Cardiac muscle cell (in vitro differentiated cells and primary cell): ENCODE measurements around the gene AK9. TPM values are rescaled to one million over a fixed set of nuclear protein-coding genes. Genes with fewer than 3 reads are reported as not detected.

ENCODE experiments used
- DNase-seq, 2 donors: peaks; one replicate each; pipeline versions ENCODE4 v3.0.0 to v3.0.0-alpha.2; 2010 to 2017; ENCODE audit warnings: low read depth in 1 of 2, low spot score in 1 of 2
- H3K27ac ChIP-seq: fragments of 200-600 bp; sonication (generic); 2 replicates; pipeline ENCODE4 v1.5.1; 2016
- H3K27me3 ChIP-seq: fragments of 200-600 bp; sonication (generic); 2 replicates; pipeline ENCODE4 v1.6.0; 2016; ENCODE audit warnings: control low read depth
- H3K36me3 ChIP-seq: fragments of 200-600 bp; sonication (generic); 2 replicates; pipeline ENCODE4 v1.5.1; 2016; ENCODE audit warnings: control low read depth
- H3K4me1 ChIP-seq: fragments of 200-600 bp; sonication (generic); 2 replicates; pipeline ENCODE4 v1.8.1; 2017; ENCODE audit warnings: low read depth, mild to moderate bottlenecking, mixed run types
- H3K4me3 ChIP-seq: fragments of 200-600 bp; sonication (generic); 2 replicates; pipeline ENCODE4 v1.5.1; 2016; ENCODE audit warnings: mild to moderate bottlenecking
- H3K9me3 ChIP-seq: fragments of 200-600 bp; sonication (generic); 2 replicates; pipeline ENCODE4 v1.5.1; 2017; ENCODE audit warnings: low read depth, mild to moderate bottlenecking, control low read depth
- polyA plus RNA-seq: library from polyadenylated mRNA; unstranded; fragments of >200 nt; fragmentation: Nextera tagmentation; extraction: Ambion mirVana; gene quantifications from 2 replicates; pipeline ENCODE4 v1.2.1, GENCODE V29; 2016
- total RNA-seq: library from RNA; depleted of rRNA; stranded (reverse); fragments of >200 nt; gene quantifications from 2 replicates; pipeline ENCODE4 v1.2.3, GENCODE V29; 2016
- TF ChIP-seq, protein P1 (sequence below): IDR thresholded peaks from 2 replicates; pipeline ENCODE4 v1.5.1; 2012; ENCODE audit warnings: low read depth, mild to moderate bottlenecking, low read length

AK9 gene
- total and polyA plus RNA-seq, 2 experiments from 2014 or later: 8.3 to 18.6 TPM

DNA sequence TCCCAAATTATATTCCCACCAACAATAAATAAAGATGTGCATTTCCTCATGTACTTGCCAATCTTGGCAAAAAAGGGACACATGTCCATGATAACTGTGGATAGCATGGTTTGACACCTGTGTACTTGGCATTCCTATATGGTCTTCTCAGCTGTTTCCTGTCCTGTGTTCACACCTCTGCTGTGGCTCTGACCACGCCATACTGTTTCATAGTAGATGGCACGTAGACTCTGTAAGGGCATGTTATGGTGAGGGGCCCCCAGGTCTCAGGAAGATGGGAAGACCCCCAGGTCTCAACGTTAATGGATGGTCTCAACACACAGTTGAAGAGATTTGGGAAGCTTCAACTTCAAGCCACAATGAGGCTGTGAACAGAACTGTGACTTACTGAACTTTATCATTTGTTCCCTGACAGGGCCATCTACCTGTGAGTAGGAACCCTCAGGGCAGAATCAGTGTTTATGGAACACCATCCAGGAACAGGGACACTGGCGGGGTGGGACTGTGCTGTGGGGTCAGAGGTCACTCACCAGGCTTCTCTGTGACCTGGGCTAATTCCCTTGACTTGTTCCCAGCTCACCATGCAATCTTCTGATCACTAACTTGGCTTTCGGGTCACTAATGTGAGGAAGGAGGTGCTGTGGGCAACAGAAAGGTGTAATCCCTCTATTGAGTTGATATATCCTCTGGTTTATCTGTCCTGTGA lies 219.7 kb downstream of the AK9 start:
- Histone ChIP-seq H3K4me3 (no peak overlapping the region), H3K27me3 (no peaks in the 10 kb centered on the region), H3K9me3 (no peaks in the 10 kb centered on the region), H3K4me1 (no peaks in the 10 kb centered on the region), H3K27ac (no peak overlapping the region), H3K36me3 (peaks cover 23% of the 10 kb centered on the region)
- TF ChIP-seq, protein P1, sequence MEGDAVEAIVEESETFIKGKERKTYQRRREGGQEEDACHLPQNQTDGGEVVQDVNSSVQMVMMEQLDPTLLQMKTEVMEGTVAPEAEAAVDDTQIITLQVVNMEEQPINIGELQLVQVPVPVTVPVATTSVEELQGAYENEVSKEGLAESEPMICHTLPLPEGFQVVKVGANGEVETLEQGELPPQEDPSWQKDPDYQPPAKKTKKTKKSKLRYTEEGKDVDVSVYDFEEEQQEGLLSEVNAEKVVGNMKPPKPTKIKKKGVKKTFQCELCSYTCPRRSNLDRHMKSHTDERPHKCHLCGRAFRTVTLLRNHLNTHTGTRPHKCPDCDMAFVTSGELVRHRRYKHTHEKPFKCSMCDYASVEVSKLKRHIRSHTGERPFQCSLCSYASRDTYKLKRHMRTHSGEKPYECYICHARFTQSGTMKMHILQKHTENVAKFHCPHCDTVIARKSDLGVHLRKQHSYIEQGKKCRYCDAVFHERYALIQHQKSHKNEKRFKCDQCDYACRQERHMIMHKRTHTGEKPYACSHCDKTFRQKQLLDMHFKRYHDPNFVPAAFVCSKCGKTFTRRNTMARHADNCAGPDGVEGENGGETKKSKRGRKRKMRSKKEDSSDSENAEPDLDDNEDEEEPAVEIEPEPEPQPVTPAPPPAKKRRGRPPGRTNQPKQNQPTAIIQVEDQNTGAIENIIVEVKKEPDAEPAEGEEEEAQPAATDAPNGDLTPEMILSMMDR: no peak
- DNase-seq: no peak

DNA sequence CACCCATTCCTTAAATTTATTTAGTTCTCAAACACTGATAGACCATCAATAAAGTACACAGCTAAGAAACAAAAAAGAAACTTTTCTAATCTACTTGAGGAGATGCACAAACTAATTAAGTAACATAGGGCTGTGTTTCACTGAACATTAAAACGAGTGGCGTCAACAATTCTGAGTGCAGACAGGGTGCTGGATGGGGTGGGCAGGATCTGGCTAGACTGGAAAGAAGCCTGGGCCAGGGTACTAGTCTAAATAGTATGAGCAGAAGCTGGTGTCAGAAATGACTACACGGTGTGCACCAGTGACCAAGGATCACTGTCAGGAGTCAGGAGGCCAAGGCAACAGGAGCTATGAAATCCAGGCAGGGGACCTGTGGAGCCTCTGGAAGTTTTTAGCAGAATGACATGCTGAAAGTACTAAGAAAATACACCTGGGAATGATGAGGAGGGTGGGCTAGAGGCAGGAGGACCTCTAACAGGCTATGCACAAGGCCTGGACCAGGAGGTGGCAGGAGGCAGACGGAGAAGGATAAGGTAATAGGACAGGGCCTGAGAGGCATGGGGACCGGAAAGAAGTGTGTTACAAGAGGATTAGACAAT lies 221.3 kb downstream of the AK9 start:
- peaks cover 4% of the 10 kb centered on the region for H3K4me1 ChIP-seq
- H3K4me3 ChIP-seq: no peak overlapping the region
- H3K9me3 ChIP-seq: no peaks in the 10 kb centered on the region
- no peak for DNase-seq
- H3K36me3 ChIP-seq: peaks cover 21% of the 10 kb centered on the region
- TF ChIP-seq, protein P1: no peak
- H3K27me3 ChIP-seq: no peaks in the 10 kb centered on the region
- H3K27ac ChIP-seq: no peak overlapping the region

DNA sequence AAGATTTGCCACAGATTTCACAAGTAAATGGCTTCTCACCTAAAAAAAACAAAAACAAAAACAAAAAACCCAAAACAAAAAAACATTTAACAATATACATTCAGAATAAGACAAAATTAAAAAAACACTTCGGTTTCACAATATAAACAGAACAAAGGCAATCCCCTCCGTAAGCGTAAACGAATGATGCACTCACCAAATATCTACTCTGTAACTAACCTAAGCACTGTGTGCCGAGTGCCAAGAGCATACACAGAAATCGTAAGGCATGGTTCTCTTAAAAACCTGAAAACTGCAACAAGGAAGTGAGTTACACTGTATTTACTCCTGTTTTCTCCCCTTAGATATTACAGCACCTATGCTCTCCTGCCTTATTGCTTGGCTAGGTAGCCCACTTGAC lies 223.3 kb downstream of the AK9 start:
- Histone ChIP-seq H3K27ac (no peak overlapping the region), H3K4me3 (no peak overlapping the region), H3K4me1 (peaks cover 4% of the 10 kb centered on the region), H3K36me3 (peaks cover 21% of the 10 kb centered on the region), H3K27me3 (no peaks in the 10 kb centered on the region), H3K9me3 (no peaks in the 10 kb centered on the region)
- TF ChIP-seq, protein P1: no peak
- DNase-seq: no peak

DNA sequence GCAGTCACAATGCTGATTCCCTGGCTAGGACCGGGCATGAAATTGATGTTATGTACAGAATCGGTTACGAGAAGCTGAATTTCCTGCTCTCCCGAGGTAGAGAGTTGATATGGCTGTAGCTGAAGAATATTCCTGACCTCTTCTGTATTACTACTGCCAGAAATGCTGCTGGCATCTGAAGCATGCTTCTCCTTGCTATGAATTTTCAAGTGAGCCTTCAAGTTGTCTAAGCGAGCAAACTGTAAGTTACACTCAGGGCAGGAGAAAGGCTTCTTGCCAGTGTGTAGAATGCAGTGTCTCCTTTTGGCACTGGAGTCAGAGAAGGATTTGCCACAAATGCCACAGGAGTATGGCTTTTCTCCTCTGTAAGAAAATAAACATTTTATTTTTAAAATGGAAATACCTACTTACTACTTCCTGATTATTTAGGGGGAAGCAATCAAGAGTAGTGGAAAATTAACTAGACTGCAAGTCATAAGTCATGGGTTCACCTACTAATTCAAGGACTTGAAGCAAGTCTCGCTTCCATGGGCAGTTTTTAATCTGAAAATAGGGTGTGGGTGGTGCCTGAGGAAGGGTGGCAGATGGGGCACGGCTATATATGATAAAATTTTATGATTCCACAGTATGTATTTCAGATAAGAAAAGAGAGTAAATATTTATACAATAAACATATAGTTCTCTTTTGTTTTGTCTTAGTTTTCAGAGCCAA lies 224.6 kb downstream of the AK9 start:
- Histone ChIP-seq H3K9me3 (no peaks in the 10 kb centered on the region), H3K27me3 (no peaks in the 10 kb centered on the region), H3K27ac (peak overlapping the region; percentile 48), H3K4me3 (no peak overlapping the region), H3K4me1 (peaks cover 4% of the 10 kb centered on the region), H3K36me3 (peaks cover 21% of the 10 kb centered on the region)
- TF ChIP-seq, protein P1: no peak
- DNase-seq: peak in 1 of 2 donors; percentile 20

DNA sequence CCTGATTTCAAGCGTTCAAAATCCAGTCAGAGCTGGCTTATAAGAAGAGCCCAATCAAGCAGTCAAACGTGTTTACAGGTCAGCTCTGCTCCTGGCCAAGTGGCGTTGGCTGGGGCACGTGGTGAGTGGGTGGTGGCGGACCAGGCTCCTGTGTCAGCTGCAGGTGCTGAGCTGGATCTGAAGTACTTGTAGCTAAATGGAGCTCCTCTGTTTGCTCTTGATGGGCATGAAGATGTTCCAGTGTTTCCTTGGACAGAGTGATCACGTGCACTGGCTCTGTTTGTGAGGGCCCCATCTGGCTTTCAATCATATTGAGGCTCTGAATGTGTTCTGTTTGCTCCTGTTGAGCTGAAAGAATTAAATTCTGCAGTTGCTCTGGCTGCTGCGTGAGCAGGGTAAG lies 225.2 kb downstream of the AK9 start:
- Histone ChIP-seq H3K27me3 (no peaks in the 10 kb centered on the region), H3K9me3 (no peaks in the 10 kb centered on the region), H3K4me3 (no peak overlapping the region), H3K36me3 (peaks cover 21% of the 10 kb centered on the region), H3K4me1 (peaks cover 4% of the 10 kb centered on the region), H3K27ac (peak overlapping the region; percentile 48)
- TF ChIP-seq, protein P1: no peak
- DNase-seq: peak in 1 of 2 donors; percentile 34
